Measurements from ENCODE around the gene PRR13.

GRCh38 chr12:53461591-53461990 lies 20.1 kb downstream of the PRR13 start:
- no peak for TF ChIP-seq POLR2A (IDR thresholded peaks at IDR 0.05)
- TF ChIP-seq CTCF (IDR thresholded peaks at IDR 0.05): no peak

Measured in transverse colon (tissue), 3 donors.